ENCODE results near the gene ROR2. TPM values are rescaled to one million over a fixed set of nuclear protein-coding genes. Genes with fewer than 3 reads are reported as not detected.
A peak's percentile ranks its signal among the peaks of the same experiment; 100 is the strongest.

The ROR2 gene
- total RNA-seq, 4 donors from 2014 or later, result 4.2 to 23.2 (median 11.2) TPM

- TF ChIP-seq POLR2AphosphoS5 (IDR thresholded peaks at IDR 0.05), result no peak
- Histone ChIP-seq H3K9me3 (no peaks in the 10 kb centered on the region), H3K4me1 (peaks cover 0 to 21% (median 9%) of the 10 kb centered on the region in 4 donors), H3K4me3 (no peak overlapping the region), H3K27ac (no peak overlapping the region), H3K27me3 (no peaks in the 10 kb centered on the region), H3K36me3 (no peaks in the 10 kb centered on the region)
- in situ Hi-C loops (cut with MboI; ENCODE audit: low pct_ligation_motif_present in 1 of 4, low pct_unique_long_range_greater_than_20kb in 1 of 4, low sequenced_read_pairs in 3 of 4), result no loop called here
- intact Hi-C loops (cut with DNase I; ENCODE audit: low total_unique reads), result no loop called here
- WGBS, 2 donors (ENCODE audit: low coverage in 1 of 2), result 46 to 57% methylated on average over 3 of the region's 3 CpGs
- no peak for DNase-seq
Observed at GRCh38 chr9:91604451-91605179, 345.4 kb downstream of the ROR2 start.

GRCh38 chr9:91603932-91604331, 346.1 kb downstream of the ROR2 start:
- H3K36me3 ChIP-seq, result no peaks in the 10 kb centered on the region
- no peaks in the 10 kb centered on the region for H3K27me3 ChIP-seq
- no peak overlapping the region for H3K4me3 ChIP-seq
- peaks cover 0 to 21% (median 9%) of the 10 kb centered on the region in 4 donors for H3K4me1 ChIP-seq
- in situ Hi-C loops (cut with MboI; ENCODE audit: low pct_ligation_motif_present in 1 of 4, low pct_unique_long_range_greater_than_20kb in 1 of 4, low sequenced_read_pairs in 3 of 4) (no loop called here), intact Hi-C loops (cut with DNase I; ENCODE audit: low total_unique reads) (no loop called here)
- DNase-seq, result no peak
- H3K9me3 ChIP-seq, result no peaks in the 10 kb centered on the region
- H3K27ac ChIP-seq, result no peak overlapping the region
- no peak for TF ChIP-seq POLR2A (IDR thresholded peaks at IDR 0.05)
- no peak for TF ChIP-seq EP300 (IDR thresholded peaks at IDR 0.05; ENCODE audit: low read depth)
- TF ChIP-seq POLR2AphosphoS5 (IDR thresholded peaks at IDR 0.05), result no peak
- TF ChIP-seq CTCF (IDR thresholded peaks at IDR 0.05), result no peak
- WGBS, 2 donors (ENCODE audit: low coverage in 1 of 2), result 56 to 80% methylated on average over 1 to 3 of the region's 3 CpGs

GRCh38 chr9:91599564-91599963, 350.5 kb downstream of the ROR2 start:
- DNase-seq, result no peak
- Histone ChIP-seq H3K36me3 (no peaks in the 10 kb centered on the region), H3K9me3 (no peaks in the 10 kb centered on the region), H3K4me3 (no peak overlapping the region), H3K4me1 (peaks cover 0 to 7% (median 1%) of the 10 kb centered on the region in 4 donors), H3K27me3 (no peaks in the 10 kb centered on the region), H3K27ac (no peak overlapping the region)
- intact Hi-C loops (cut with DNase I; ENCODE audit: low total_unique reads) (no loop called here), in situ Hi-C loops (cut with MboI; ENCODE audit: low pct_ligation_motif_present in 1 of 4, low pct_unique_long_range_greater_than_20kb in 1 of 4, low sequenced_read_pairs in 3 of 4) (no loop called here)
- WGBS, 2 donors (ENCODE audit: low coverage in 1 of 2), result 79 to 89% methylated on average over 3 of the region's 3 CpGs
- no peak for TF ChIP-seq CTCF (IDR thresholded peaks at IDR 0.05)

GRCh38 chr9:91591627-91592026, 358.4 kb downstream of the ROR2 start:
- Histone ChIP-seq H3K27ac (no peak overlapping the region), H3K4me3 (no peak overlapping the region), H3K9me3 (no peaks in the 10 kb centered on the region), H3K27me3 (no peaks in the 10 kb centered on the region), H3K4me1 (no peaks in the 10 kb centered on the region), H3K36me3 (no peaks in the 10 kb centered on the region)
- TF ChIP-seq EP300 (IDR thresholded peaks at IDR 0.05; ENCODE audit: low read depth), result no peak
- WGBS, 2 donors (ENCODE audit: low coverage in 1 of 2), result 64 to 74% methylated on average over 3 of the region's 3 CpGs
- DNase-seq, result no peak
- intact Hi-C loops (cut with DNase I; ENCODE audit: low total_unique reads) (no loop called here), in situ Hi-C loops (cut with MboI; ENCODE audit: low pct_ligation_motif_present in 1 of 4, low pct_unique_long_range_greater_than_20kb in 1 of 4, low sequenced_read_pairs in 3 of 4) (no loop called here)

GRCh38 chr9:91589101-91589553, 360.9 kb downstream of the ROR2 start:
- H3K27ac ChIP-seq, result no peak overlapping the region
- 38% methylated on average over 7 of the region's 7 CpGs; no CpG with 5 or more reads in 1 of the 2 donors for WGBS, 2 donors (ENCODE audit: low coverage in 1 of 2)
- no peaks in the 10 kb centered on the region for H3K9me3 ChIP-seq
- no peaks in the 10 kb centered on the region for H3K36me3 ChIP-seq
- DNase-seq, result peak; percentile 11
- in situ Hi-C loops (cut with MboI; ENCODE audit: low pct_ligation_motif_present in 1 of 4, low pct_unique_long_range_greater_than_20kb in 1 of 4, low sequenced_read_pairs in 3 of 4) (no loop called here), intact Hi-C loops (cut with DNase I; ENCODE audit: low total_unique reads) (no loop called here)
- no peaks in the 10 kb centered on the region for H3K4me1 ChIP-seq
- no peaks in the 10 kb centered on the region for H3K27me3 ChIP-seq
- TF ChIP-seq POLR2AphosphoS5 (IDR thresholded peaks at IDR 0.05), result no peak
- TF ChIP-seq POLR2A (IDR thresholded peaks at IDR 0.05), result no peak
- TF ChIP-seq EP300 (IDR thresholded peaks at IDR 0.05; ENCODE audit: low read depth), result peak; percentile 42
- TF ChIP-seq CTCF (IDR thresholded peaks at IDR 0.05), result no peak
- H3K4me3 ChIP-seq, result no peak overlapping the region
